Right atrium auricular region (tissue), 2 donors: ENCODE measurements around the gene STARD10. TPM values are rescaled to one million over a fixed set of nuclear protein-coding genes. Genes with fewer than 3 reads are reported as not detected.

Source experiments
- DNase-seq: peaks from one replicate; pipeline ENCODE4 v3.0.0-alpha.2; 2019; ENCODE audit warnings: low spot score
- H3K27ac ChIP-seq, 2 donors: fragments of 200-600 bp; sonication (generic); 1 replicate in 1 of 2; 2 replicates in 1 of 2; pipeline ENCODE4 v1.5.1; 2016 to 2019
- H3K27me3 ChIP-seq, 2 donors: fragments of 200-600 bp; sonication (generic); one replicate each; pipeline versions ENCODE4 v1.5.1 to v1.6.0; 2017 to 2019
- H3K36me3 ChIP-seq: fragments of 200-600 bp; sonication (generic); one replicate; pipeline ENCODE4 v1.5.1; 2016
- H3K4me1 ChIP-seq, 2 donors: fragments of 200-600 bp; sonication (generic); one replicate each; pipeline versions ENCODE4 v1.5.1 to v1.6.0; 2017 to 2019
- H3K4me3 ChIP-seq, 2 donors: fragments of 200-600 bp; sonication (generic); 1 replicate in 1 of 2; 2 replicates in 1 of 2; pipeline ENCODE4 v1.5.1; 2017 to 2019; ENCODE audit warnings: mild to moderate bottlenecking in 1 of 2, moderate library complexity in 1 of 2
- H3K9me3 ChIP-seq, 2 donors: fragments of 200-600 bp; sonication (generic); one replicate each; pipeline ENCODE4 v1.5.1; 2019
- CTCF ChIP-seq, 2 donors: fragments of 200-600 bp; sonication (generic); IDR thresholded peaks; one replicate each; pipeline ENCODE4 v1.5.1; 2019; ENCODE audit warnings: antibody characterized with exemption in 2 of 2
- total RNA-seq, 2 donors: library from RNA; depleted of rRNA; stranded (reverse); fragments of >200 nt; gene quantifications; one replicate each; pipeline ENCODE4 v1.1.0, GENCODE V29; 2016

The STARD10 gene
- total RNA-seq, 2 donors from 2014 or later: 77.0 to 112 TPM

GRCh38 chr11:72754544-72755155, 39.2 kb downstream of the STARD10 start:
- H3K4me3 ChIP-seq: no peak overlapping the region
- no peak for TF ChIP-seq CTCF (IDR thresholded peaks at IDR 0.05)
- H3K27me3 ChIP-seq: no peaks in the 10 kb centered on the region
- DNase-seq: no peak
- H3K9me3 ChIP-seq: no peaks in the 10 kb centered on the region
- H3K36me3 ChIP-seq: no peaks in the 10 kb centered on the region
- no peak overlapping the region for H3K27ac ChIP-seq
- H3K4me1 ChIP-seq: peaks cover 0 to 36% of the 10 kb centered on the region in 2 donors

GRCh38 chr11:72754149-72754543, 39.7 kb downstream of the STARD10 start:
- Histone ChIP-seq H3K36me3 (no peaks in the 10 kb centered on the region), H3K27me3 (no peaks in the 10 kb centered on the region), H3K4me3 (no peak overlapping the region), H3K9me3 (no peaks in the 10 kb centered on the region), H3K27ac (no peak overlapping the region), H3K4me1 (peaks cover 0 to 31% of the 10 kb centered on the region in 2 donors)
- TF ChIP-seq CTCF (IDR thresholded peaks at IDR 0.05): no peak
- no peak for DNase-seq

GRCh38 chr11:72753341-72754148, 40.3 kb downstream of the STARD10 start:
- H3K4me1 ChIP-seq: peaks cover 0 to 25% of the 10 kb centered on the region in 2 donors
- no peaks in the 10 kb centered on the region for H3K9me3 ChIP-seq
- H3K27ac ChIP-seq: peak overlapping the region in 1 of 2 donors; percentile 76
- TF ChIP-seq CTCF (IDR thresholded peaks at IDR 0.05): peak in 1 of 2 donors; percentile 14
- no peak overlapping the region for H3K4me3 ChIP-seq
- no peak for DNase-seq
- H3K36me3 ChIP-seq: no peaks in the 10 kb centered on the region
- no peaks in the 10 kb centered on the region for H3K27me3 ChIP-seq

- peak; percentile 72 for DNase-seq
- Histone ChIP-seq H3K27me3 (no peaks in the 10 kb centered on the region), H3K4me3 (peak within 1 kb of the TSS; percentile 59 to 60), H3K36me3 (no peaks in the 10 kb centered on the region), H3K9me3 (no peaks in the 10 kb centered on the region), H3K27ac (peak within 1 kb of the TSS; percentile 24 to 76), H3K4me1 (peaks cover 0 to 24% of the 10 kb centered on the region in 2 donors)
- TF ChIP-seq CTCF (IDR thresholded peaks at IDR 0.05): no peak
Measured at GRCh38 chr11:72752088-72752914, 41.5 kb downstream of the STARD10 start, which contains the start of gene ARAP1. ARAP1 (minus strand) TSS chr11:72752408; CDS start chr11:72727128, 25,280 bp downstream.

GRCh38 chr11:72751116-72752087, 42.4 kb downstream of the STARD10 start:
- Histone ChIP-seq H3K4me1 (peaks cover 0 to 24% of the 10 kb centered on the region in 2 donors), H3K27me3 (no peaks in the 10 kb centered on the region), H3K9me3 (no peaks in the 10 kb centered on the region), H3K27ac (peak overlapping the region; percentile 24 to 76), H3K36me3 (no peaks in the 10 kb centered on the region), H3K4me3 (peak overlapping the region; percentile 59 to 60)
- TF ChIP-seq CTCF (IDR thresholded peaks at IDR 0.05): no peak
- no peak for DNase-seq
